ENCODE data around the gene SUFU.
"Not testable (repeated sequence)": the region's sequence is repeated elsewhere in the genome, so short reads cannot be mapped to it uniquely, and the experiment has no call there.

SUFU gene

GRCh38 chr10:102480396-102480795 lies 23.4 kb upstream of the SUFU start:
- DNase-seq (ENCODE audit: low read depth), result no peak

- DNase-seq (ENCODE audit: low read depth), result no peak
Measured at GRCh38 chr10:102484021-102484420, 19.8 kb upstream of the SUFU start.

DNA sequence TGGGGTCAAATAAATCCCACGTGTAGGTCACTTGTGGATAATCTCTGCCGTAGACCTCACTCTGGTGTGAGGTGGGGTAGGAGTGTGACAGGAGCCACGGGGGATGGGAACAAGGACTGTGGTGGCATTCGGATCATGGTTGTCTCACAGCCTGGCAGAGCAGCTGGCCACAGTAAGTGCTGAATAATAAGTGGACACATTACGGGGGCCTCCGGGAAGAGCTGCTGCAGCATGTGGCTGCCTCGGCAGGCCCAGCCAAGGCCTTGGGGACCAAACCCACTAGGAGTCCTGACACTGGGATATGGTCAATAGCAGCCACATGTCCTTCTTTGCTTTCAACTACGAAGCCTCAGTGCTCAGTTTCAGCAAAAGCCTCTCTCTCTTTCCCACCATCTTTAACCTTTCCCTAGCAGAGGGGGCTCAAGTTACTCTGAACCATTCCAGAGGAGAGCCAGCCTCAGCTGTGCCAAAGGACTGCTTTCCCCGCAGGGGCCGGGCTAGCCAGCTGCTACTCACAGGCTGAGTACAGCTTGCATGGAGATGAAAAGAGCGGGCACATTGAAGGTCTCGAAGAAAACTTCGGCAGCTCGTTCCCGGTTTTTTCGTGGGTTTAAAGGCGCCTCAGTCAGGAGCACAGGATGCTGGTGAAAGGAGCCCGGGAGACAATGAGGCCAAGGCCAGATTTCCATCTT lies 18.5 kb upstream of the SUFU start:
- DNase-seq (ENCODE audit: low read depth), result no peak

DNA sequence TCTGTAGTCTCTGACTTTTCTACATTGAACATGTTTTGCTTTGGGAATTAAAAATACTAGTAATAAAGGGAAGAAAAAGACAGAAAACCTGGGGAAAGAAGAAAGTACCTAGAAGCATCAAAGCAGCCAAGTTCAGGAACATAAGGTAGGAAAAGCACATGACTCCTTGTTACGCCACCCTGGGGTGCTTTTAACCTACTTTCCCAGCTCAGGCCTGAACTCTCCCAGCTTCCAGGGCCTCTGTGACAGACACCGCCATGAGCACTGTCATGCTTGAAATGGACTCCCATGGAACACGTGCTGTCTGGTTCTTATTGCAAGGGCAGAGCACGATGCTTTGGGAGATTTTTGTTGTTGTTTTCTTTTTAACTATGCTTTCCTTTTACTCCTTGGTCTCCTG lies 12.6 kb upstream of the SUFU start:
- DNase-seq (ENCODE audit: low read depth), result no peak

DNA sequence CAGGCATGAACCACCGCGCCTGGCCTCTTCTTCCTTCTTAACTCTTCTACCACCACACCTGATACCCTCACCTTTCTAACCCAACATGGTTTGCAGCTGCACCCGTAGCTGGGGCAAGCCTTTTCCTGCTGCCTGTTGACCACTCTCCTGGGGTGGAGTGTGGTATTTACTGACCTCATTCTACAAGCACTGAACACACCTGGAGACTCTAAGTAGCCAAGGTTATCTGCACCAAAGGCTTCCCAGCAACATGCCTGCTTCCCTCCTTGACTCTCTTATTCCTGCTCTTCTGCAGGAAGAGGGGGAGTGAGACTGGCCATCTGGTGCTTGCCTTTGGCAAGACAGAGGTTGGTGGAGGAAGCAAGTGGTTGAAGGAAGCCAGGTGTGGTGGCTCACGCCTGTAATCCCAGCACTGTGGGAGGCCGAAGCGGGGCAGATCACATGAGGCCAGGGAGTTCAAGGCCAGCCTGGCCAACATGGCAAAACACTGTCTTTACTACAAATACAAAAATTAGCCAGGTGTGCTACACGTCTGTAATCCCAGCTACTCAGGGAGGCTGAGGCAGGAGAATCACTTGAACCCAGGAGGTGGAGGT lies 11.3 kb upstream of the SUFU start:
- DNase-seq (ENCODE audit: low read depth), result no peak

- no peak for DNase-seq (ENCODE audit: low read depth)
Measured at GRCh38 chr10:102492983-102493382, 10.8 kb upstream of the SUFU start.

- no peak for DNase-seq (ENCODE audit: low read depth)
Measured at GRCh38 chr10:102493771-102494170, 10.0 kb upstream of the SUFU start.

GRCh38 chr10:102497545-102497944 lies 6.2 kb upstream of the SUFU start:
- no peak for DNase-seq (ENCODE audit: low read depth)

DNA sequence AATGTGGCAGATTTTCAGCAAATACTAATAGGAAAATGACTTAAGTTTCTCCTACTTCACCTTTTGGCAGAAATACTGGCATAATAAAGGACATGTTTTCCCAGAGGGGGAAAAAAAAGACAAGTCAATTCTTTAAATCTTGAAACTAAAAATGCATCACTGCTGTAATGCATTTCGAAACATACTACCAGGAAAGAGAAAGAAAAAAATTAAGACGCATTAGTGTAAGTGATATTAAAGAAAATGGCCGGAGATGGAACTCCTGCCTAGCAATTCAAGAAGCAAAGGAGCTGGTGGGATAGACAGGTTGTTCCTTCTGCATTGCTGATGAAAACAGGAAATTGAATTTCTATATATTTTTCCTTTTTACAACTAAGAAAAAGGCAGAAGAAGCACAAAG lies 4.4 kb upstream of the SUFU start:
- no peak for DNase-seq (ENCODE audit: low read depth)

- not testable (repeated sequence) for DNase-seq (ENCODE audit: low read depth)
Measured at GRCh38 chr10:102500686-102501085, 3.1 kb upstream of the SUFU start.

DNA sequence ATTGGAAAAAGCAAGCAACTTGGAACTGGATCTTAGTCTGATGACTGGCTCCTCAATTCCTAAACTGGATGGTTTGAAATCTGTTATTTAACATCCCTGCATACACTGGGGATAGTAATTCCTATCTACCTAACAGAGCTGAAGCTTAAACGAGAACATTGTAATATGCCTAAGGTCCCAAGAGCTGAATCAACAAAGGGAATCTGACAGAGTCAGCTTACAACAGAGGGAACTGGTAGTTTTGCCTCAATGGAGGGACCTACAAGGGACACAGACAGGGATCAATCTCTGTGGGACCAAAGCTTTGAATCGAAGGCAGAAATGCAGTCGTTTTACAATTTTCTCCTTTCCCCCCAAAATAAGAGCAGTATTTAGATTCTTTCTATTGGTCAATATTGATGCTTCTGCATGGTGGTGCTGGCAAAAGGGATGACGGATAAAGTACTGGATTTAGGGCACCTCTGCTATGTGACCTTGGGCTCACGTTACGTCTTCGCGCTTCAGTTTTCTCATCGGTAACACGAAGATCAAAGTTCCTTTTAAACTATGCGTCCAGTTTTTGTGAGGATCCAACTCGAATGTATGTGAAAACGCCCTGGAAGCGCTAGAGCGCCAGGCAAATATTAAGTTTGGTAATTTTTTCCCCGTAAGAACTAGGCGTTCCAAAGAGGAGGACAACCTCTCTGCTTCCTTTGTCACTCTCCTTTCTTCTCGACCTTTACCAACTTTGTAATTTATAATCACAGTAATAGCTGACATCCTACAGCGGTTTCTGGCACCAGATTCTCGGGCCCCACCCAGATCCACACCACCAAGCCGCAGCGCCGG lies 2.4 kb upstream of the SUFU start:
- DNase-seq (ENCODE audit: low read depth), result no peak

DNA sequence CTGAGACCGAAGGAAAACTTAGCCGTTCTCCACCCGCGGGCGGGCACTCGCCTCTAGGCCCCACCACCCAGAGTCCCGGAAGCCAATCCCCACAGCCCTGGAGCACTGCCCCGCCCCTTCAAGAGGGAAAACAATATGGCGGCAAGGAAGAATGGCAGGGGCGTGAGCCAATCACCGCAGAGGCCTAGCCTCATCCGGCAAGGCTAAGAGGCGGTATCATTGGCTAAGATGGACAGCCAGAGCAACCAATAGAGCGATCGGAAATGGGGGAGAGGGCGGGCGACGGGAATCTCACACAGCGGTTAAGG lies 1.8 kb upstream of the SUFU start:
- peak; percentile 99 for DNase-seq (ENCODE audit: low read depth)

DNA sequence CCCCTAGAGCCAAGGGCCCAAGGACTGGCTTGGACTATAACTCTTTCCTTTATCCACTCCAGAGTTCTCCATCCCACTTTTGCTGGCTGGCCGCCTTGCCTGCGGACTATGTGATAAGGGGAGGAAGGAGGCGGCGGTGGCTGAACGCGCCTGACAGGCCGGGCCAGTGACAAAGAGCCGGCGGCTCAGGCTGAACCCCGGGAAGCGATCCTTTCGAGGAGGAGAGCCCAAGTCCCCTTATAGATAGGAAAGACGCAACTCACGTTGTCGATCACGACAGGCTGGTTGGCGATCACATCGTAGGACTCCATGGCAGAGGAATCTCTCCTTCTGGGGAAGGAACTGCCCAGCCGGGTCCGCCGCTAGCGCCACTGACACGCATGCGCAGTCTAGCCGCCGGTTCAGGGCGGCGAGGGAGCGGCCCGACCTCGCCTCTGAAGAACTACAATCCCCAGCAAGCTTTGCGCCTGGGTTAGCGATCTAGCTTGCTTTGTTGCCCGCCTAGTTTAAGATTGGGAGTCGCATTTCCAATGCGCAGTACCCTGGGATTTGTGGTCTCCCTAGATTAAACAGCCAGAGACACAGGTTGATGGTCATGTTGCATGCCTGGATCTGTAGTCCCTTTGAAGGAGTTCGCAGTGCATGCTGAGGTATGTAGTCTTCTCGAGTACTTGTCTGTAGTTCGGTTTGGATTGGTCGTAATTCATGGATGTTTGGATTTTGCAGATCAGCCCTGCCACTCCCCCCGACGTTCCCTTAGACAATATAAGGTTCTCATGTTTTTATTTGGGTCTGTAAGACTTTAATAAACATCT lies 1.2 kb upstream of the SUFU start, which contains the start of gene ACTR1A:
TSS of gene ACTR1A (minus strand) at position 376 of the 815 bp plus-strand sequence. CDS start at position 311, 65 bp downstream.
- DNase-seq (ENCODE audit: low read depth), result peak; percentile 98

DNA sequence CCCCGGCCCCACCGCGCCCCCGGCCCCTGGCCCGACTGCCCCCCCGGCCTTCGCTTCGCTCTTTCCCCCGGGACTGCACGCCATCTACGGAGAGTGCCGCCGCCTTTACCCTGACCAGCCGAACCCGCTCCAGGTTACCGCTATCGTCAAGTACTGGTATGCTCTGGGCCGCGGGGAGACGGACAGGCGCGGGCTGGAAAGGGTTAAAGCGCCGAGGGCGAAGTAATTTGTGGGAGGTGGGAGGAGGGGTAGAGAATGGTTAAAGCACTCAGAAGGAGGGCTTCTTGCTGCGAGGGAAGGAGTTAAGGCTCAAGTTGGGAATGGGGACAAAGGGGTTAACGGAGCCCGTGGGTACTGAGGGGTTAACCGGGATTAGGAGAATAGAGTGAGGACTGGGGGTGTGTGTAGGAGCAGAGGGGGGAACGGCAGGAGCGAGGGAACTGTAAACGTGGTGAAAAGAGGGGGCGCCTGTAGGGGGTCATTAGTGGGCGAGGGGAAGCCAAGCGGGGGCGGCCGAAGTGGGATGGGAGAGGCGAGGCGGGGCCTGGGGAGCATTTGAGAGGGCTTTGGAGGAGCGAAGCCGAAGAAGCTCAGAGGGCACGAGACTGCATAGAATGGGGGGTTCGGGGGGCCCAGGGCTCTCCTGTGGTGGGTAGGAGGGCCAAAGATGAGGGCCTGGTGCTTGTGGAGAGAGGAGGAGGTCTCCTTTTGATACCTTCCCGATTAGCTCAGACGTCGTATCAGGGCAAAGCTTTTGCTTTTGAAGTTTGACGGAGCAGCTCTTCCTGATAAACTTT lies 605 bp downstream of the SUFU start:
- no peak for DNase-seq (ENCODE audit: low read depth)

DNA sequence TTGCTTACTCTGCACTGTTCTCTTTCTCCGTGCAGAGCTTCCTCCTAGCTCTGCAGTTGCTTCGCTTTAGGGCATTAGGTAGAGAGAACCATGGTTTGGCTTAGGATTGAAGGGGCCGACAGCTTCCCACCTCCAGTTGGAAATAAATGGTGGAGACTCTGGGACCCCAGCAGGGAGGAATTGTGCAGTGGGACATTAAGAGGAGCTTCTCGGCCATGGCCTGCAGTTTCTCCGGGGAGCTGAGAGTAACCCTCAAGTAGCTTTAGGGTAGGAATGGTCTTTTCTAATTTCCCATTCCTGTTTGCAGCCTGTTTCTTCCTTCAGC lies 1.2 kb downstream of the SUFU start:
- no peak for DNase-seq (ENCODE audit: low read depth)

DNA sequence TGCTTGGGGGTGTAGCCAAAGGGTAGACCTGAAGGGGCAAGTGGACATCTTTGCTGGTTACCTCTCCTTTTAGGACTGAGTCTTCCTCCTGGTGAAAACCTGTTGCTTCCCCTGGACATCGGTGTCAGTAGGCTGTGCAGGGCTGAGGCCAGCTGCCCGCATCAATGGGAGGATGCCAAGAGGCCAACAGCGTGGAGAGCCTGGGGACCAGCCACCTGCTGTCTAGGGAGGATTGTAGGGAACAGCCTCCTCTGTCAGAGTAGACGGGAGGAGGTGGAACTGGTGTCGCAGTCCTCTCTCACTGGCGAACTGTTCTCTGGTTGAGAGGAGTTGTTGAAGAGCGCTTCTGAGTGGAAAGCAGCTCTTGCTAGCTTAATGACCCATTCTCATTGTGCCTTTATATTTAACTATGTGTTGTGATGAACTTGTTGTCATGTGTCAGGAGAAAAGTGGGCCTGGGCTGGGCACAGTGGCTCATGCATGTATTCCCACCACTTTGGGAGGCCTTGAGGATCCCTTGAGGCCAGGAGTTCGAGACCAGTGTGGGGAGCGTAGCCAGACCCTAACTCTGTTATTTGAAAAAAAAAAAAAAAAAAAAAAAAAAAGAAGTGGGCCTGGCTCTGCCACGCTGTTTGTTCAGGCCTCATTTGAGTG lies 1.8 kb downstream of the SUFU start:
- no peak for DNase-seq (ENCODE audit: low read depth)

- no peak for DNase-seq (ENCODE audit: low read depth)
Measured at GRCh38 chr10:102507521-102507920, 3.7 kb downstream of the SUFU start.

GRCh38 chr10:102508506-102508905 lies 4.7 kb downstream of the SUFU start:
- DNase-seq (ENCODE audit: low read depth), result no peak

GRCh38 chr10:102509387-102509786 lies 5.6 kb downstream of the SUFU start:
- peak; percentile 61 for DNase-seq (ENCODE audit: low read depth)

DNA sequence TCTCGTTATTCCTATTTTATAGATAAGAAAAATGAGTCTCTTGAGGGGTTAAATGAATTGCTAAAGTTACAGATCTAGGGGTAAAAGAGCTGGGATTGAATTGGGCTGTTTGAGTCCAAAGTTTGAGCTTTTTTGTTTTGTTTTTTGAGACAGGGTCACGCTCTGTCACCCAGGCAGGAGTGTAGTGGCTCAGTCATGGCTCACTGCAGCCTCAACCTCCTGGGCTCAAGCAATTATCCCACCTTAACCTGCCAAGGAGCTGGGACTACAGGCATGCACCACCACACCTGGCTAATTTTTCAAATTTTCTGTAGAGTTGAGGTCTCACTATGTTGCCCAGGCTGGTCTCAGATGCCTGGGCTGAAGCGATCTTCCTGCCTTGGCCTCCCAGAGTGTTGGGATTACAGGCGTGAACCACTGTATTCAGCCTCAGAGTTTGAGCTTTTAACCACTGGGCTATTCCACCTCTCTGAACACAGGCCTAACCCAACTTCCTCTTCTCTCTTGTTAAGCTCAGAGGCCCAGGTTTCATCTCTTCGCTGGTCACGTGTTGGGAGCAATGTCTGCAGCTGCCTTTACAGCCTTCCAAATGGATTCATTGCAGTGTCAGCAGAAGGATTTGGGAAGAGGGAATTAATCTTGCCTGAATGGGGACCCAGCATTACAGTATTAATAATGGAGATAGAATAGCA lies 8.0 kb downstream of the SUFU start:
- DNase-seq (ENCODE audit: low read depth), result no peak

All from stromal cell of bone marrow (primary cell).